ENCODE data around the gene PSMD10. TPM values are rescaled to one million over a fixed set of nuclear protein-coding genes. Genes with fewer than 3 reads are reported as not detected.

The PSMD10 gene
- total RNA-seq, 1 donor from 2014 or later: 47.3 TPM

DNA sequence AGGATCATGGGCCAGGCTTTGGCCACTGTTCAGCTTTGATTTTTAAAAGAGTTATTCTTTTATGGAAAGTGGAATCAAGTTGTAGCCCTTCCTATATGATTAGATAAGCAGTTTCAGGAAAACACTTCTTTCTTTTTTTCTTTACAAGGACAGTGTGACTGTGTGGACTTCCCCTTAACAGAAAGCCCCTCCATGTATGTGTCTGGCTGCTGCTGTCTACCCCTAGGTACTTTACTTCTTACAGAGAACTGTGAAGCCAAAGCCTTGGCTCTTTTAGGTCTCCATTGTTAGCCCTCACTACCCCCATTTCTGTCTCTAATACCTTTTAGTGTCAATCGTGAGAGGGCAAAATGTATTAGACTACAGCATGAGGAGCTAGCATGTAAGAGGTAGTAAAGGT lies 27.3 kb downstream of the PSMD10 start:
- no peak for FAIRE-seq
- H3K9ac ChIP-seq (ENCODE audit: low read length): no peak overlapping the region
- no peaks in the 10 kb centered on the region for H3K79me2 ChIP-seq (ENCODE audit: insufficient read depth, low read length)
- Mint-ChIP-seq H3K4me3 (ENCODE audit: unreplicated experiment) (no peak overlapping the region), H3K9me3 (ENCODE audit: unreplicated experiment) (no peaks in the 10 kb centered on the region), H3K27me3 (ENCODE audit: low read depth, unreplicated experiment) (peaks cover 4% of the 10 kb centered on the region), H3K36me3 (ENCODE audit: low read depth, unreplicated experiment) (no peaks in the 10 kb centered on the region), H3K4me1 (ENCODE audit: low read depth, unreplicated experiment) (no peaks in the 10 kb centered on the region), H3K27ac (ENCODE audit: unreplicated experiment) (no peak overlapping the region)
- no peaks in the 10 kb centered on the region for H3K9me3 ChIP-seq (ENCODE audit: insufficient read depth, low read depth, low read length)
- H3K4me3 ChIP-seq (ENCODE audit: insufficient read depth, low read depth, low read length): no peak overlapping the region
- H3K36me3 ChIP-seq (ENCODE audit: insufficient read depth, low read length): no peaks in the 10 kb centered on the region
- no peak overlapping the region for H3K4me2 ChIP-seq (ENCODE audit: low read length)
- DNase-seq (ENCODE audit: low read depth): no peak
- no peaks in the 10 kb centered on the region for H3K27me3 ChIP-seq (ENCODE audit: insufficient read depth, low read length)
- no peak overlapping the region for H3K27ac ChIP-seq (ENCODE audit: low read depth, low read length)
- no peaks in the 10 kb centered on the region for H3K4me1 ChIP-seq (ENCODE audit: insufficient read depth, low read length)
- H4K20me1 ChIP-seq (ENCODE audit: insufficient read depth, low read length): no peaks in the 10 kb centered on the region
- no peak overlapping the region for H2AFZ ChIP-seq (ENCODE audit: low read depth, low read length)
- TF ChIP-seq EZH2 (IDR thresholded peaks at IDR 0.05; ENCODE audit: insufficient read depth, low read length): no peak
- TF ChIP-seq CTCF (IDR thresholded peaks at IDR 0.05; ENCODE audit: insufficient read depth, low read depth, low read length): no peak

GRCh38 chrX:108059801-108060200 lies 31.5 kb downstream of the PSMD10 start:
- Mint-ChIP-seq H3K4me1 (ENCODE audit: low read depth, unreplicated experiment) (no peaks in the 10 kb centered on the region), H3K27me3 (ENCODE audit: low read depth, unreplicated experiment) (peaks cover 4% of the 10 kb centered on the region), H3K36me3 (ENCODE audit: low read depth, unreplicated experiment) (no peaks in the 10 kb centered on the region), H3K27ac (ENCODE audit: unreplicated experiment) (no peak overlapping the region), H3K9me3 (ENCODE audit: unreplicated experiment) (no peaks in the 10 kb centered on the region), H3K4me3 (ENCODE audit: unreplicated experiment) (no peak overlapping the region)
- no peak overlapping the region for H3K27ac ChIP-seq (ENCODE audit: low read depth, low read length)
- H3K27me3 ChIP-seq (ENCODE audit: insufficient read depth, low read length): no peaks in the 10 kb centered on the region
- FAIRE-seq (no peak), DNase-seq (ENCODE audit: low read depth) (no peak)
- H4K20me1 ChIP-seq (ENCODE audit: insufficient read depth, low read length): no peaks in the 10 kb centered on the region
- H3K79me2 ChIP-seq (ENCODE audit: insufficient read depth, low read length): no peaks in the 10 kb centered on the region
- H3K9me3 ChIP-seq (ENCODE audit: insufficient read depth, low read depth, low read length): no peaks in the 10 kb centered on the region
- TF ChIP-seq EZH2 (IDR thresholded peaks at IDR 0.05; ENCODE audit: insufficient read depth, low read length): no peak
- TF ChIP-seq CTCF (IDR thresholded peaks at IDR 0.05; ENCODE audit: insufficient read depth, low read depth, low read length): no peak
- H3K4me2 ChIP-seq (ENCODE audit: low read length): no peak overlapping the region
- no peak overlapping the region for H3K9ac ChIP-seq (ENCODE audit: low read length)
- no peaks in the 10 kb centered on the region for H3K4me1 ChIP-seq (ENCODE audit: insufficient read depth, low read length)
- H3K4me3 ChIP-seq (ENCODE audit: insufficient read depth, low read depth, low read length): no peak overlapping the region
- no peak overlapping the region for H2AFZ ChIP-seq (ENCODE audit: low read depth, low read length)
- H3K36me3 ChIP-seq (ENCODE audit: insufficient read depth, low read length): no peaks in the 10 kb centered on the region

DNA sequence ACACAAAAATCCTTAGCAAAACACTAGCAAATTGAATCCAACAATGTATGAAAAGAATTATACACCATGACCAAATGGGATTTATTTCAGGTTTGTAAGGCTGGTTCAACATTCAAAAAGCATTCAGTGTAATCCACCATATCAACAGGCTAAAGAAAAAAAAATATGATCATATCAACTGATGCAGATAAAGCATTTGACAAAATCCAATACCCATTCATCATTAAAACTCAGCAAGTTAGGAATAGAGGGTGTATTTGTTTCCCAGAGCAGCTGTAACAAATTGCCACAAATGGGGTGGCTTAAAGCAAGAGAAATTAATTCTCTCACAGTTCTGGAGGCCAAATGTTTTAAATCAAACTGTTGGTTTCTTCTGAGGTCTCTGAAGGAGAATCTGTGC lies 35.8 kb downstream of the PSMD10 start:
- H4K20me1 ChIP-seq (ENCODE audit: insufficient read depth, low read length): no peaks in the 10 kb centered on the region
- Mint-ChIP-seq H3K36me3 (ENCODE audit: low read depth, unreplicated experiment) (no peaks in the 10 kb centered on the region), H3K9me3 (ENCODE audit: unreplicated experiment) (no peaks in the 10 kb centered on the region), H3K27me3 (ENCODE audit: low read depth, unreplicated experiment) (no peaks in the 10 kb centered on the region), H3K27ac (ENCODE audit: unreplicated experiment) (no peak overlapping the region), H3K4me1 (ENCODE audit: low read depth, unreplicated experiment) (no peaks in the 10 kb centered on the region), H3K4me3 (ENCODE audit: unreplicated experiment) (no peak overlapping the region)
- FAIRE-seq (peak; percentile 96), DNase-seq (ENCODE audit: low read depth) (no peak)
- H3K36me3 ChIP-seq (ENCODE audit: insufficient read depth, low read length): no peaks in the 10 kb centered on the region
- no peaks in the 10 kb centered on the region for H3K4me1 ChIP-seq (ENCODE audit: insufficient read depth, low read length)
- H3K4me3 ChIP-seq (ENCODE audit: insufficient read depth, low read depth, low read length): no peak overlapping the region
- H3K4me2 ChIP-seq (ENCODE audit: low read length): no peak overlapping the region
- no peak overlapping the region for H3K9ac ChIP-seq (ENCODE audit: low read length)
- no peaks in the 10 kb centered on the region for H3K9me3 ChIP-seq (ENCODE audit: insufficient read depth, low read depth, low read length)
- TF ChIP-seq EZH2 (IDR thresholded peaks at IDR 0.05; ENCODE audit: insufficient read depth, low read length) (no peak), CTCF (IDR thresholded peaks at IDR 0.05; ENCODE audit: insufficient read depth, low read depth, low read length) (no peak)
- no peaks in the 10 kb centered on the region for H3K27me3 ChIP-seq (ENCODE audit: insufficient read depth, low read length)
- H2AFZ ChIP-seq (ENCODE audit: low read depth, low read length): no peak overlapping the region
- H3K27ac ChIP-seq (ENCODE audit: low read depth, low read length): no peak overlapping the region
- no peaks in the 10 kb centered on the region for H3K79me2 ChIP-seq (ENCODE audit: insufficient read depth, low read length)

Measured in astrocyte (in vitro differentiated cells and primary cell).